GM20000 (cell line): ENCODE measurements around the gene GKAP1.
A peak's percentile ranks its signal among the peaks of the same experiment; 100 is the strongest.
"Not testable (repeated sequence)": the region's sequence is repeated elsewhere in the genome, so short reads cannot be mapped to it uniquely, and the experiment has no call there.

Source experiments
- DNase-seq: peaks from one replicate; pipeline ENCODE4 v3.0.0; 2012; ENCODE audit warnings: low spot score
- CTCF ChIP-seq: IDR thresholded peaks from 2 replicates; pipeline ENCODE4 v1.5.1; 2012; ENCODE audit warnings: mild to moderate bottlenecking, control low read depth; ENCODE audit errors: extremely low read depth, missing control alignments

Gene GKAP1

GRCh38 chr9:83714329-83714728, 103.2 kb downstream of the GKAP1 start:
- TF ChIP-seq CTCF = no peak
- no peak for DNase-seq

GRCh38 chr9:83708515-83709158, 108.9 kb downstream of the GKAP1 start:
- DNase-seq = peak; percentile 82
- TF ChIP-seq CTCF = peak; percentile 42

GRCh38 chr9:83707768-83708514, 109.6 kb downstream of the GKAP1 start, which contains the start of gene UBQLN1:
Gene UBQLN1 (minus strand): TSS chr9:83707958. CDS start chr9:83707679, 279 bp downstream.
- DNase-seq = peak; percentile 95
- no peak for TF ChIP-seq CTCF

GRCh38 chr9:83707518-83707767, 110.1 kb downstream of the GKAP1 start:
- TF ChIP-seq CTCF = no peak
- DNase-seq = no peak

- peak; percentile 37 for DNase-seq
- no peak for TF ChIP-seq CTCF
These were observed 110.7 kb downstream of the GKAP1 start for GRCh38 chr9:83706676-83707517.

- DNase-seq = not testable (repeated sequence)
These were observed 112.3 kb downstream of the GKAP1 start for GRCh38 chr9:83705219-83705651.

GRCh38 chr9:83701769-83702168, 115.8 kb downstream of the GKAP1 start:
- TF ChIP-seq CTCF = no peak
- no peak for DNase-seq
